H9 (cell line): Measurements from ENCODE around the gene TRIM65. TPM values are rescaled to one million over a fixed set of nuclear protein-coding genes. Genes with fewer than 3 reads are reported as not detected.

Experiments
- DNase-seq: peaks from one replicate; pipeline ENCODE4 v3.0.0-alpha.2; 2017
- H2AFZ ChIP-seq: one replicate; pipeline ENCODE4 v1.6.1; 2013; ENCODE audit warnings: mild to moderate bottlenecking, low read length, control low read depth, moderate library complexity
- H2AK5ac ChIP-seq: 2 replicates; pipeline ENCODE4 v1.6.1; 2013; ENCODE audit warnings: low read length, control low read depth, mixed read lengths; ENCODE audit not compliant: insufficient read length
- H2BK120ac ChIP-seq: one replicate; pipeline ENCODE4 v1.6.1; 2013; ENCODE audit warnings: low read depth, mild to moderate bottlenecking, low read length, control low read depth, inconsistent platforms; ENCODE audit not compliant: poor library complexity, severe bottlenecking
- H2BK12ac ChIP-seq: 2 replicates; pipeline ENCODE4 v1.6.1; 2013; ENCODE audit warnings: low read length, control low read depth, mixed read lengths, low read depth; ENCODE audit not compliant: insufficient read length
- H2BK15ac ChIP-seq: 2 replicates; pipeline ENCODE4 v1.6.1; 2013; ENCODE audit warnings: low read depth, low read length, control low read depth
- H2BK20ac ChIP-seq: one replicate; pipeline ENCODE4 v1.6.1; 2013; ENCODE audit warnings: low read depth, mild to moderate bottlenecking, low read length, control low read depth, inconsistent platforms; ENCODE audit not compliant: poor library complexity, severe bottlenecking
- H2BK5ac ChIP-seq: 2 replicates; pipeline ENCODE4 v1.6.1; 2013; ENCODE audit warnings: low read length, control low read depth, mixed read lengths; ENCODE audit not compliant: insufficient read length
- H3K14ac ChIP-seq: 2 replicates; pipeline ENCODE4 v1.6.1; 2013; ENCODE audit warnings: low read length, control low read depth; ENCODE audit not compliant: insufficient read depth
- H3K18ac ChIP-seq: 2 replicates; pipeline ENCODE4 v1.6.1; 2013; ENCODE audit warnings: low read depth, mild to moderate bottlenecking, mixed read lengths, low read length, control low read depth; ENCODE audit not compliant: insufficient read length
- H3K23ac ChIP-seq: 2 replicates; pipeline ENCODE4 v1.6.1; 2013; ENCODE audit warnings: low read length, control low read depth, mixed read lengths, low read depth; ENCODE audit not compliant: insufficient read length
- H3K23me2 ChIP-seq: 2 replicates; pipeline ENCODE4 v1.6.1; 2013; ENCODE audit warnings: low read depth, mild to moderate bottlenecking, mixed read lengths, low read length, control low read depth; ENCODE audit not compliant: insufficient read length, poor library complexity, severe bottlenecking
- H3K27ac ChIP-seq: 2 replicates; pipeline ENCODE4 v1.5.1; 2013; ENCODE audit warnings: low read length, control low read depth, mixed read lengths, low read depth; ENCODE audit not compliant: insufficient read length
- H3K27me3 ChIP-seq: 2 replicates; pipeline ENCODE4 v1.6.1; 2013; ENCODE audit warnings: low read length, control low read depth, inconsistent platforms; ENCODE audit not compliant: insufficient read depth
- H3K4ac ChIP-seq: 2 replicates; pipeline ENCODE4 v1.6.1; 2013; ENCODE audit warnings: low read depth, mild to moderate bottlenecking, control low read depth, inconsistent platforms, low read length, moderate library complexity
- H3K4me1 ChIP-seq: 2 replicates; pipeline ENCODE4 v1.6.1; 2013; ENCODE audit warnings: low read length, control low read depth, inconsistent platforms; ENCODE audit not compliant: insufficient read depth
- H3K4me2 ChIP-seq: 2 replicates; pipeline ENCODE4 v1.6.1; 2013; ENCODE audit warnings: low read length, control low read depth, mixed read lengths; ENCODE audit not compliant: insufficient read length, insufficient read depth
- H3K56ac ChIP-seq: 2 replicates; pipeline ENCODE4 v1.6.1; 2013; ENCODE audit warnings: low read depth, mild to moderate bottlenecking, mixed read lengths, low read length, control low read depth; ENCODE audit not compliant: insufficient read length
- H3K79me1 ChIP-seq: 2 replicates; pipeline ENCODE4 v1.6.1; 2013; ENCODE audit warnings: low read depth, mild to moderate bottlenecking, moderate library complexity, low read length, control low read depth, inconsistent platforms; ENCODE audit not compliant: insufficient read depth, poor library complexity, severe bottlenecking
- H3K79me2 ChIP-seq: 2 replicates; pipeline ENCODE4 v1.6.1; 2013; ENCODE audit warnings: low read length, control low read depth, inconsistent platforms; ENCODE audit not compliant: insufficient read depth
- H3K9ac ChIP-seq: 2 replicates; pipeline ENCODE4 v1.6.1; 2013; ENCODE audit warnings: low read length, control low read depth, mixed read lengths; ENCODE audit not compliant: insufficient read length; ENCODE audit errors: extremely low read depth
- H3K9me3 ChIP-seq: one replicate; pipeline ENCODE4 v1.6.1; 2013; ENCODE audit warnings: low read depth, low read length, inconsistent platforms; ENCODE audit not compliant: control insufficient read depth
- H3T11ph ChIP-seq: one replicate; pipeline ENCODE4 v1.6.1; 2013; ENCODE audit warnings: mild to moderate bottlenecking, low read length, control low read depth, inconsistent platforms
- H4K20me1 ChIP-seq: one replicate; pipeline ENCODE4 v1.6.1; 2013; ENCODE audit not compliant: control insufficient read depth, insufficient read length, insufficient read depth
- H4K5ac ChIP-seq: 2 replicates; pipeline ENCODE4 v1.6.1; 2013; ENCODE audit warnings: low read depth, mild to moderate bottlenecking, mixed read lengths, low read length, control low read depth; ENCODE audit not compliant: insufficient read length
- H4K8ac ChIP-seq: replicated peaks from 2 replicates; pipeline ENCODE4 v1.6.1; 2013; ENCODE audit warnings: low read length, control low read depth, mixed read lengths, low read depth; ENCODE audit not compliant: insufficient read length
- H4K91ac ChIP-seq: 2 replicates; pipeline ENCODE4 v1.6.1; 2013; ENCODE audit warnings: low read depth, mild to moderate bottlenecking, moderate library complexity, mixed read lengths, low read length, control low read depth; ENCODE audit not compliant: insufficient read length
- H3K27ac Mint-ChIP-seq, 3 experiments: 2 replicates in 2 of 3; 3 replicates in 1 of 3; pipeline ENCODE4 v1.8.0; 2020 to 2021; ENCODE audit warnings: mixed read lengths in 3 of 3, mild to moderate bottlenecking in 1 of 3, moderate library complexity in 1 of 3
- H3K27me3 Mint-ChIP-seq: 2 replicates; pipeline ENCODE4 v1.8.0; 2021; ENCODE audit warnings: low read depth, mild to moderate bottlenecking, moderate library complexity, mixed read lengths
- H3K36me3 Mint-ChIP-seq, 3 experiments: 2 replicates in 2 of 3; 3 replicates in 1 of 3; pipeline ENCODE4 v1.8.0; 2020 to 2021; ENCODE audit warnings: low read depth in 3 of 3, mixed read lengths in 3 of 3; ENCODE audit not compliant: insufficient read depth in 1 of 3
- H3K4me1 Mint-ChIP-seq, 2 experiments: 2 replicates each; pipeline ENCODE4 v1.8.0; 2020; ENCODE audit warnings: mixed read lengths in 2 of 2
- H3K4me3 Mint-ChIP-seq, 2 experiments: 2 replicates in 1 of 2; 3 replicates in 1 of 2; pipeline ENCODE4 v1.8.0; 2020 to 2021; ENCODE audit warnings: mild to moderate bottlenecking in 2 of 2, mixed read lengths in 2 of 2, moderate library complexity in 1 of 2
- H3K9me3 Mint-ChIP-seq, 2 experiments: 2 replicates in 1 of 2; 3 replicates in 1 of 2; pipeline ENCODE4 v1.8.0; 2020; ENCODE audit warnings: mild to moderate bottlenecking in 2 of 2, mixed read lengths in 2 of 2, moderate library complexity in 1 of 2
- WGBS: extraction: QIAGEN DNeasy Blood & Tissue Kit; methylation state at CpG from one replicate; pipeline ENCODE4 v1.1.7; 2013; ENCODE audit warnings: missing lambda C conversion rate, low lambda C conversion rate, mixed read lengths; ENCODE audit not compliant: insufficient read length; ENCODE audit errors: extremely low coverage; 5-methylcytosine and 5-hydroxymethylcytosine counted together
- total RNA-seq: library from RNA; stranded (reverse); gene quantifications from 2 replicates; pipeline ENCODE4 v1.2.1, GENCODE V29; 2021
- TF ChIP-seq, protein P1 (sequence below): fragments of 200-600 bp; sonication (generic); conservative IDR thresholded peaks from 3 replicates; pipeline ENCODE4 v1.8.0; 2021; ENCODE audit warnings: antibody characterized with exemption, mild to moderate bottlenecking

Gene TRIM65
- total RNA-seq, 1 experiment from 2014 or later = 34.1 TPM

DNA sequence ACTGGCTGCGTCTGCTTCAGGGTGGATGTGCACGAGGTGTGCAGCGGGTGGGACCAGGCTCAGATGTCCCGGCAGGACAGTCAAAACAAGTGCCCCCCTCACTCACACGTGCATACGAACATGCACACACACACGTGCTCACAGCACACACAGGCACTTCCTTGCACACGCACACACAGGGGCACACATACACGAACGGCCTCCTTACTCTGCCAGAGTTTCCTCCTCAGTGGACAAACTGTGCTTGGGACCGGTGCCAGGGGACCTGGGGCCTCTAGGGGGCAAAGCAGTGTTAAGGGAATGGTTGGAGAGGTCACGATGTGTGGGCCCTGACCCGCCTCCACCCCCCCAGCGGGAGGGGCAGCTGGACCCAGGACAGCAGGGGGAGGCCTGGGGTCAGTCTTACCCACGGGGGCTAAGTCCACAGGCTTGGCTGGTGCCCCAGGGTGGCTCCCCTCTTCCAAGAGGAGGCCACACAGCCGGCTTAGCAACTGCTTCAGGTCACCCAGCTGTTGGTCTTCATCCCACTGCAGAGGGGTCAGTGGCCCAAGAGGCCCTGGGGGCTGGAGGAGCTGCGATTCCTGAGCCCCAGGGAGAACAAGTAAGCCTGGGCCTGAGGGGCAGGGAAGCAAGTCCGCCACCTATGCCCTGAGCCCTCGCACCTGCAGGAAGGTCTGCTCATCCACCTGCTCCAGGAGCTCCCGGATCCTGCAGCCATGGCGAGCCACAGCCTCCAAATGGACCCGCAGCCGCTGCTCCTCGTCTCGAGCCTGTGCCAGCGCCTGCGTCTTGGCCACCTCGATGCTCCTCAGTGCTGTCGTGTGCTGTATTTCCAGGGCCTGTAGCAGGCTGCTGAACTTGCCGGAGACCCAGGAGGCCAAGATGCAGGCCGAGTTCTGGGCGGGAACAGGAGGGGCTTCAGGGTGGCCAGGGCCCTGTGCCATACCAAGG, 4.9 kb downstream of the TRIM65 start:
- H2AFZ ChIP-seq = no peak overlapping the region
- H3K27me3 Mint-ChIP-seq = no peaks in the 10 kb centered on the region
- H3K56ac ChIP-seq = no peak overlapping the region
- no peak overlapping the region for H3K18ac ChIP-seq
- H4K8ac ChIP-seq = no peak overlapping the region
- no peaks in the 10 kb centered on the region; the same call in 1 of the 2 replicates for H3K4me1 ChIP-seq
- H4K5ac ChIP-seq = no peak overlapping the region
- H3K9ac ChIP-seq = no peak overlapping the region
- H3K4me1 Mint-ChIP-seq = peaks cover 18 to 20% of the 10 kb centered on the region in 2 experiments
- H2BK20ac ChIP-seq = no peak overlapping the region
- no peak overlapping the region for H3K4ac ChIP-seq
- peaks cover 11 to 32% (median 23%) of the 10 kb centered on the region in 3 experiments for H3K36me3 Mint-ChIP-seq
- no peak overlapping the region for H2BK5ac ChIP-seq
- H3K27me3 ChIP-seq = no peaks in the 10 kb centered on the region
- no peak overlapping the region for H3K4me2 ChIP-seq
- TF ChIP-seq, protein P1, sequence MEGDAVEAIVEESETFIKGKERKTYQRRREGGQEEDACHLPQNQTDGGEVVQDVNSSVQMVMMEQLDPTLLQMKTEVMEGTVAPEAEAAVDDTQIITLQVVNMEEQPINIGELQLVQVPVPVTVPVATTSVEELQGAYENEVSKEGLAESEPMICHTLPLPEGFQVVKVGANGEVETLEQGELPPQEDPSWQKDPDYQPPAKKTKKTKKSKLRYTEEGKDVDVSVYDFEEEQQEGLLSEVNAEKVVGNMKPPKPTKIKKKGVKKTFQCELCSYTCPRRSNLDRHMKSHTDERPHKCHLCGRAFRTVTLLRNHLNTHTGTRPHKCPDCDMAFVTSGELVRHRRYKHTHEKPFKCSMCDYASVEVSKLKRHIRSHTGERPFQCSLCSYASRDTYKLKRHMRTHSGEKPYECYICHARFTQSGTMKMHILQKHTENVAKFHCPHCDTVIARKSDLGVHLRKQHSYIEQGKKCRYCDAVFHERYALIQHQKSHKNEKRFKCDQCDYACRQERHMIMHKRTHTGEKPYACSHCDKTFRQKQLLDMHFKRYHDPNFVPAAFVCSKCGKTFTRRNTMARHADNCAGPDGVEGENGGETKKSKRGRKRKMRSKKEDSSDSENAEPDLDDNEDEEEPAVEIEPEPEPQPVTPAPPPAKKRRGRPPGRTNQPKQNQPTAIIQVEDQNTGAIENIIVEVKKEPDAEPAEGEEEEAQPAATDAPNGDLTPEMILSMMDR = no peak
- no peak overlapping the region for H2BK120ac ChIP-seq
- H3K79me1 ChIP-seq = no peaks in the 10 kb centered on the region
- H4K20me1 ChIP-seq = no peaks in the 10 kb centered on the region
- no CpG with 5 or more reads among the region's 32 CpGs for WGBS
- no peak overlapping the region for H3K27ac ChIP-seq
- no peak overlapping the region for H2BK12ac ChIP-seq
- H3K9me3 Mint-ChIP-seq = no peaks in the 10 kb centered on the region
- no peak overlapping the region for H3T11ph ChIP-seq
- H2BK15ac ChIP-seq = no peak overlapping the region
- H3K23me2 ChIP-seq = peaks cover 3% of the 10 kb centered on the region
- H3K14ac ChIP-seq = no peak overlapping the region
- no peaks in the 10 kb centered on the region for H3K79me2 ChIP-seq
- H4K91ac ChIP-seq = no peak overlapping the region
- H3K27ac Mint-ChIP-seq = no peak overlapping the region
- H3K23ac ChIP-seq = no peak overlapping the region
- H2AK5ac ChIP-seq = no peak overlapping the region
- no peak for DNase-seq
- H3K9me3 ChIP-seq = no peaks in the 10 kb centered on the region
- no peak overlapping the region for H3K4me3 Mint-ChIP-seq
